ENCODE measurements around the gene AATF.

Gene AATF

DNA sequence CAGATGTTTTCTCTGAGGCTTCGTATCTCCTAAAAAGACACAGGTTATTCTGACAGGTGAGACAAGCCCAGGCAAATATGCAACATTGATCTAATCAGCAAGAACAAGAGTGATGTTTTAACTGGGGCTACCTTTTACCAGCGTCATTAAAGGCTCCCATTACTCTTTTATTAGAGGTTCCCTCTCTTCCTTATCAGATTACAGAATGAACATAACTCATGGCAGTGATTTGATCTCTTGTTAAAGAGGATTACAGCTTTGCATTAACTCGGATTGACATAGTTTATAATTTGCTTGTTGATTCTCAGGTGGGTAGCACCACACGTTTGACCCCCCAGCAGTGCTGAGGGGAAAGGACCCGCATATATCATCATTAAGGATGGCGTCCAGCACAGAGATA lies 90.5 kb downstream of the AATF start:
- Histone ChIP-seq H3K4me1 (ENCODE audit: low read length) (no peaks in the 10 kb centered on the region), H3K9me2 (replicated peaks; ENCODE audit: insufficient read depth, low read length) (no peaks in the 10 kb centered on the region)

DNA sequence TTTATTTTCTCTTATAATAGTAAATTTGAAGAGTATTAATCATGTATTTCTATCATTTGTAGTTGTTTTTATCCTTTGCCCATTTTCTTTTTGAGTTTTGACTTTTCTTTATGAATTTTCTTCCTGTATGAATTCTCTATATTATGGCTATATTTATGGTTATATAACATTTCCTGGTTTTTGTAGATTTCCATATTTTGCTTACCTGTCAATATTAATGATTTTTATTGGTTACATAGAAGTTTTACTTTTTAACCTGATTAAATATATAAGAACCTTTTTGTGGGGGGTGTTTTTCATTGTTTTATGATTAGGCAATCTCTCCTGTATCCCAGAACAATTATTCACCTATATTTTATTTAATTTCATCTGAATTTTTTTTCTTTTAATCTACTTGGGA lies 93.2 kb downstream of the AATF start:
- H3K36me3 ChIP-seq (replicated peaks; ENCODE audit: insufficient read depth, low read length), result no peaks in the 10 kb centered on the region; the same call in 1 of the 2 replicates
- no peak overlapping the region for H3K27ac ChIP-seq (ENCODE audit: low read length)
- H3K4me1 ChIP-seq (ENCODE audit: low read length), result no peaks in the 10 kb centered on the region
- no peaks in the 10 kb centered on the region for H3F3A ChIP-seq (ENCODE audit: insufficient read depth, low read length)
- H3K9ac ChIP-seq (ENCODE audit: low read length), result no peak overlapping the region
- DNase-seq, result no peak
- no peak overlapping the region for H3K4me3 ChIP-seq (ENCODE audit: low read length)
- H3K9me3 ChIP-seq (replicated peaks; ENCODE audit: insufficient read depth, low read length), result no peaks in the 10 kb centered on the region
- no peaks in the 10 kb centered on the region for H3K9me2 ChIP-seq (replicated peaks; ENCODE audit: insufficient read depth, low read length)
- H4K20me1 ChIP-seq (ENCODE audit: insufficient read depth, low read length), result no peaks in the 10 kb centered on the region
- no peak overlapping the region for H3K4me2 ChIP-seq (ENCODE audit: low read depth, low read length)
- H3K27me3 ChIP-seq (replicated peaks; ENCODE audit: insufficient read depth, low read length), result no peaks in the 10 kb centered on the region
- TF ChIP-seq EZH2 (optimal IDR thresholded peaks at IDR 0.05; ENCODE audit: low read depth, low read length) (no peak), EZH2phosphoT487 (IDR thresholded peaks at IDR 0.05; ENCODE audit: low read length) (no peak)
- TF ChIP-seq, protein P1, sequence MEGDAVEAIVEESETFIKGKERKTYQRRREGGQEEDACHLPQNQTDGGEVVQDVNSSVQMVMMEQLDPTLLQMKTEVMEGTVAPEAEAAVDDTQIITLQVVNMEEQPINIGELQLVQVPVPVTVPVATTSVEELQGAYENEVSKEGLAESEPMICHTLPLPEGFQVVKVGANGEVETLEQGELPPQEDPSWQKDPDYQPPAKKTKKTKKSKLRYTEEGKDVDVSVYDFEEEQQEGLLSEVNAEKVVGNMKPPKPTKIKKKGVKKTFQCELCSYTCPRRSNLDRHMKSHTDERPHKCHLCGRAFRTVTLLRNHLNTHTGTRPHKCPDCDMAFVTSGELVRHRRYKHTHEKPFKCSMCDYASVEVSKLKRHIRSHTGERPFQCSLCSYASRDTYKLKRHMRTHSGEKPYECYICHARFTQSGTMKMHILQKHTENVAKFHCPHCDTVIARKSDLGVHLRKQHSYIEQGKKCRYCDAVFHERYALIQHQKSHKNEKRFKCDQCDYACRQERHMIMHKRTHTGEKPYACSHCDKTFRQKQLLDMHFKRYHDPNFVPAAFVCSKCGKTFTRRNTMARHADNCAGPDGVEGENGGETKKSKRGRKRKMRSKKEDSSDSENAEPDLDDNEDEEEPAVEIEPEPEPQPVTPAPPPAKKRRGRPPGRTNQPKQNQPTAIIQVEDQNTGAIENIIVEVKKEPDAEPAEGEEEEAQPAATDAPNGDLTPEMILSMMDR (IDR thresholded peaks at IDR 0.05; ENCODE audit: low read length), result no peak
- no peaks in the 10 kb centered on the region for H3K79me2 ChIP-seq (ENCODE audit: low read length)
- no peak overlapping the region for H2AFZ ChIP-seq (ENCODE audit: low read length)

More for the DNA sequence above, 90.5 kb downstream of the AATF start:
- no peak overlapping the region for H3K27ac ChIP-seq (ENCODE audit: low read length)
- no peaks in the 10 kb centered on the region for H4K20me1 ChIP-seq (ENCODE audit: insufficient read depth, low read length)
- H3K27me3 ChIP-seq (replicated peaks; ENCODE audit: insufficient read depth, low read length), result no peaks in the 10 kb centered on the region
- no peak for TF ChIP-seq EZH2phosphoT487 (IDR thresholded peaks at IDR 0.05; ENCODE audit: low read length)
- H2AFZ ChIP-seq (ENCODE audit: low read length), result no peak overlapping the region
- no peaks in the 10 kb centered on the region; the same call in 1 of the 2 replicates for H3K36me3 ChIP-seq (replicated peaks; ENCODE audit: insufficient read depth, low read length)
- no peak overlapping the region for H3K9ac ChIP-seq (ENCODE audit: low read length)
- no peaks in the 10 kb centered on the region for H3F3A ChIP-seq (ENCODE audit: insufficient read depth, low read length)
- no peak for DNase-seq
- H3K79me2 ChIP-seq (ENCODE audit: low read length), result no peaks in the 10 kb centered on the region
- no peak overlapping the region for H3K4me2 ChIP-seq (ENCODE audit: low read depth, low read length)
- H3K4me3 ChIP-seq (ENCODE audit: low read length), result no peak overlapping the region
- H3K9me3 ChIP-seq (replicated peaks; ENCODE audit: insufficient read depth, low read length), result no peaks in the 10 kb centered on the region

DNA sequence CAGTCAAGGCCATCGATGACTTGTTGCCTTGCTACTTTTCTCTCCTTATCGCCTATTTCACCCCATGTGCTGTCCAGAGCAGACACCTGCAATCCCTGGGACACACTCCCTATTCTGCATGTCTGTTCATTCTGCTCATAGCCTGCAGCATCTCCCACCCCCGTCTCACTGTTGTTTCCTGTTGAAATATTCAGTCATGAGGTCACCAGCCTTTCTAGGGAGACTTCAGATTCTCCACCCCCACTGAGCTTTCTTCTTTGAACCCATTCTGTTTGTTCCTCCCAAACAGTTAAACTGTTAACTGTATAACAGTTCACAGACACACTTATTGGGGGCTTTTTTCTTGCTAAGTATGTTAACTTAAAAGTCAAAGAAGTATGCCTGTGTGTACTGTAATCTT lies 94.4 kb downstream of the AATF start:
- no peak for DNase-seq
- no peaks in the 10 kb centered on the region for H3K79me2 ChIP-seq (ENCODE audit: low read length)
- H3K4me2 ChIP-seq (ENCODE audit: low read depth, low read length), result no peak overlapping the region
- H3K36me3 ChIP-seq (replicated peaks; ENCODE audit: insufficient read depth, low read length), result no peaks in the 10 kb centered on the region; the same call in 1 of the 2 replicates
- H3F3A ChIP-seq (ENCODE audit: insufficient read depth, low read length), result no peaks in the 10 kb centered on the region
- no peaks in the 10 kb centered on the region for H3K9me2 ChIP-seq (replicated peaks; ENCODE audit: insufficient read depth, low read length)
- no peak overlapping the region for H2AFZ ChIP-seq (ENCODE audit: low read length)
- H3K27ac ChIP-seq (ENCODE audit: low read length), result no peak overlapping the region
- no peaks in the 10 kb centered on the region for H3K4me1 ChIP-seq (ENCODE audit: low read length)
- no peaks in the 10 kb centered on the region for H4K20me1 ChIP-seq (ENCODE audit: insufficient read depth, low read length)
- H3K9ac ChIP-seq (ENCODE audit: low read length), result no peak overlapping the region
- no peak overlapping the region for H3K4me3 ChIP-seq (ENCODE audit: low read length)
- no peaks in the 10 kb centered on the region for H3K27me3 ChIP-seq (replicated peaks; ENCODE audit: insufficient read depth, low read length)
- no peak for TF ChIP-seq EZH2 (optimal IDR thresholded peaks at IDR 0.05; ENCODE audit: low read depth, low read length)
- no peak for TF ChIP-seq EZH2phosphoT487 (IDR thresholded peaks at IDR 0.05; ENCODE audit: low read length)
- TF ChIP-seq, protein P1 (IDR thresholded peaks at IDR 0.05; ENCODE audit: low read length), result no peak
- no peaks in the 10 kb centered on the region for H3K9me3 ChIP-seq (replicated peaks; ENCODE audit: insufficient read depth, low read length)

DNA sequence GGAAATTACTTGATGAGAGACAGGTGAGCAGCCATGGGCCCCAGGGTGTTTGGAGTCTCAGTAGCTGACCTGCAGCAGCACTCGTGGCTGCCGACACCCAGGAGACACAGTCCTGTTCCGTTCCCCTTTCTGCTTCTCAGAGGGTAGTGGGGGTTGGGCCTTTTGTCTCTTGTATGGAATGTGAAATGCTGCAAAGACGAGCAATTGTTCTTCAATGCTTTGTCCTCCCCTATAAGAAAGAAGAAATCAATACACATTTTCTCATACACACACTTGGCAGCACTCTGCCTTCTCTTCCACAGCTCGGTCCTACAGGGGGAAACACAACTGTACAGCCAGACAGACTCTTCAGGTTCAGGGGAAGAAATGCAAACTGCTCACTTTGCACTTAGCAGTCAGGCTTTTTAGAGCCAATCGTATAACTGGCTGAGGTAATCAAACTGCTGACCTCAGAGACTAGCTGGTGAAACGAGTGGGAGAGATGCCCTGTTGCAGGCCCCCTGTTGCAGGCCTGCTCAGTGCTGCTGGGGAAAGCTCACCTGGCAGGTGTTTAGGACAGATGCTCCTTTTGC lies 96.7 kb downstream of the AATF start:
- H3K9me3 ChIP-seq (replicated peaks; ENCODE audit: insufficient read depth, low read length), result no peaks in the 10 kb centered on the region
- no peak overlapping the region for H2AFZ ChIP-seq (ENCODE audit: low read length)
- H3K27ac ChIP-seq (ENCODE audit: low read length), result no peak overlapping the region
- H3K27me3 ChIP-seq (replicated peaks; ENCODE audit: insufficient read depth, low read length), result no peaks in the 10 kb centered on the region
- no peak overlapping the region for H3K4me2 ChIP-seq (ENCODE audit: low read depth, low read length)
- H3K9ac ChIP-seq (ENCODE audit: low read length), result no peak overlapping the region
- H4K20me1 ChIP-seq (ENCODE audit: insufficient read depth, low read length), result no peaks in the 10 kb centered on the region
- no peaks in the 10 kb centered on the region for H3K79me2 ChIP-seq (ENCODE audit: low read length)
- no peak overlapping the region for H3K4me3 ChIP-seq (ENCODE audit: low read length)
- no peaks in the 10 kb centered on the region for H3K4me1 ChIP-seq (ENCODE audit: low read length)
- DNase-seq, result no peak
- H3F3A ChIP-seq (ENCODE audit: insufficient read depth, low read length), result no peaks in the 10 kb centered on the region
- TF ChIP-seq, protein P1 (IDR thresholded peaks at IDR 0.05; ENCODE audit: low read length), result no peak
- TF ChIP-seq EZH2 (optimal IDR thresholded peaks at IDR 0.05; ENCODE audit: low read depth, low read length) (no peak), EZH2phosphoT487 (IDR thresholded peaks at IDR 0.05; ENCODE audit: low read length) (no peak)
- H3K36me3 ChIP-seq (replicated peaks; ENCODE audit: insufficient read depth, low read length), result no peaks in the 10 kb centered on the region; the same call in 1 of the 2 replicates
- no peaks in the 10 kb centered on the region for H3K9me2 ChIP-seq (replicated peaks; ENCODE audit: insufficient read depth, low read length)
